HEK293T (cell line): Measurements from ENCODE around the gene PYGM.

Experiments used
- CTCF ChIA-PET: fragments of 350-600 bp; formaldehyde crosslinking; extraction: SDS; loops from one replicate; lab custom pipeline; 2021; ENCODE audit warnings: antibody characterized with exemption, inconsistent platforms; lab: Yijun Ruan, JAX
- POLR2A ChIA-PET: fragments of 350-600 bp; formaldehyde crosslinking; extraction: SDS; loops from one replicate; lab custom pipeline; 2020; ENCODE audit warnings: antibody characterized with exemption, inconsistent platforms; lab: Yijun Ruan, JAX
- DNase-seq: peaks from one replicate; pipeline ENCODE4 v3.0.0; 2012; ENCODE audit warnings: mixed read lengths; ENCODE audit errors: extremely low spot score
- ARNT ChIP-seq: fragments of 450-650 bp; IDR thresholded peaks from 2 replicates; pipeline ENCODE4 v1.6.1; 2017; ENCODE audit warnings: mild to moderate bottlenecking
- BHLHE40 ChIP-seq: fragments of 450-650 bp; IDR thresholded peaks from 2 replicates; pipeline ENCODE4 v1.6.1; 2016; ENCODE audit warnings: mild to moderate bottlenecking, moderate library complexity, borderline replicate concordance
- CTBP1 ChIP-seq: fragments of 450-650 bp; IDR thresholded peaks from 2 replicates; pipeline ENCODE4 v1.6.1; 2016; ENCODE audit warnings: borderline replicate concordance
- ELF4 ChIP-seq: fragments of 450-650 bp; IDR thresholded peaks from 2 replicates; pipeline ENCODE4 v1.6.1; 2017; ENCODE audit warnings: antibody characterized with exemption
- FOXA1 ChIP-seq: fragments of 450-650 bp; IDR thresholded peaks from 2 replicates; pipeline ENCODE4 v1.6.1; 2016; ENCODE audit warnings: mild to moderate bottlenecking
- FOXK2 ChIP-seq: fragments of 450-650 bp; IDR thresholded peaks from 2 replicates; pipeline ENCODE4 v1.6.1; 2016; ENCODE audit warnings: mild to moderate bottlenecking
- FOXM1 ChIP-seq: fragments of 450-650 bp; IDR thresholded peaks from 2 replicates; pipeline ENCODE4 v1.6.1; 2017; ENCODE audit warnings: mild to moderate bottlenecking, borderline replicate concordance
- HDGF ChIP-seq: fragments of 450-650 bp; IDR thresholded peaks from 2 replicates; pipeline ENCODE4 v1.6.1; 2017; ENCODE audit warnings: antibody characterized with exemption, borderline replicate concordance
- L3MBTL2 ChIP-seq: fragments of 450-650 bp; conservative IDR thresholded peaks from 2 replicates; pipeline ENCODE4 v1.6.1; 2016; ENCODE audit warnings: mild to moderate bottlenecking
- LEF1 ChIP-seq: fragments of 450-650 bp; IDR thresholded peaks from 2 replicates; pipeline ENCODE4 v1.6.1; 2017; ENCODE audit warnings: mild to moderate bottlenecking, borderline replicate concordance
- NFRKB ChIP-seq: fragments of 450-650 bp; IDR thresholded peaks from 2 replicates; pipeline ENCODE4 v1.6.1; 2016; ENCODE audit warnings: mild to moderate bottlenecking, moderate library complexity
- SP1 ChIP-seq: fragments of 450-650 bp; IDR thresholded peaks from 2 replicates; pipeline ENCODE4 v1.6.1; 2017
- SUZ12 ChIP-seq: fragments of 450-650 bp; IDR thresholded peaks from 2 replicates; pipeline ENCODE4 v1.6.1; 2016; ENCODE audit warnings: mild to moderate bottlenecking
- TARDBP ChIP-seq: fragments of 450-650 bp; IDR thresholded peaks from 2 replicates; pipeline ENCODE4 v1.6.1; 2016
- ZNF384 ChIP-seq: fragments of 450-650 bp; IDR thresholded peaks from 2 replicates; pipeline ENCODE4 v1.6.1; 2016
- TF ChIP-seq, protein P1 (sequence below): fragments of 450-650 bp; IDR thresholded peaks from 2 replicates; pipeline ENCODE4 v1.6.1; 2016

Gene PYGM

DNA sequence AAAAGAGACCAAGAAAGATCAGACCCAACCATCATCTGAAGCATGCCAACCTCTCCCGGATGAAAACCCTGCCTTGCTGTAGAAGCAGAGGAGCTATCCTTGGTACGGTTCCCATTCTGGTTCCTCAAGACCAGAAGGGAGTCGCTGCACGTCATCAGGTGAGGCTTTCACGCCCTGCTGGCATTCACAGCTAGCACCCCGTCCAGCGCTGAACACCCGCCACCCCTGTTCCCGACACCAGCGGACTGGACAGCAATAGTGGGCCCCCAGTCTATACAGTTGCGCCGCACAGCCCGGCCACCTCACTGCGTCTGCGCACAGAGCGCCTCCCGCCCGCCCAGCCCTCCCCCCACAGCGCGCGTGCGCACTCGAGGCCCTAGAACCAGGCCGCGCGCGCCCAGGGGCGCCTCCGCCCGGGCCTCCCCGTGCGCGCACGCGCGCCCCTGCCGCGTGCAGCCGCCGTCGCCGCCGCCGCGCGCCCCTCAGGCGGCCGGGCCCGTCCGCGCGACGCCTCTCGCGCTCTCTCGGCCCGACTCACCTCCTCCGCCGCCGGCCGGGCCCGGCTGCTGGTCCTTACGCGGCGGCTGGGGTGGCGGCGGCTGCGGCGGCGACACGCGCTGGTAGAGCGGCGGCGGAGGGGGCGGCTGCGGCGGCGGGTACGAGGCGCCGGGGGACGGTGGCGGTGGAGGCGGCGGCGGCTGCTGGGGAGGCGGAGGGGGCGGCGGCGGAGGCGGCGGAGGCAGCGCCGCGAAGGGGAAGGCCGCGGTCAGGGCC, 17.9 kb upstream of the PYGM start:
- POLR2A ChIA-PET, result interaction anchor here (0.9 to 1.6 kb wide), 6 partner anchors 14 to 30 kb away, joined by 3 to 6 read pairs (median 4); partner anchors contain the start of gene MAP4K2
- TF ChIP-seq LEF1 (no peak), FOXA1 (no peak), CTBP1 (no peak), ARNT (no peak), ELF4 (no peak), TARDBP (no peak), ZNF384 (no peak), BHLHE40 (no peak), L3MBTL2 (no peak), FOXK2 (no peak), SP1 (no peak), FOXM1 (no peak), NFRKB (no peak), SUZ12 (no peak), HDGF (no peak)
- TF ChIP-seq, protein P1, sequence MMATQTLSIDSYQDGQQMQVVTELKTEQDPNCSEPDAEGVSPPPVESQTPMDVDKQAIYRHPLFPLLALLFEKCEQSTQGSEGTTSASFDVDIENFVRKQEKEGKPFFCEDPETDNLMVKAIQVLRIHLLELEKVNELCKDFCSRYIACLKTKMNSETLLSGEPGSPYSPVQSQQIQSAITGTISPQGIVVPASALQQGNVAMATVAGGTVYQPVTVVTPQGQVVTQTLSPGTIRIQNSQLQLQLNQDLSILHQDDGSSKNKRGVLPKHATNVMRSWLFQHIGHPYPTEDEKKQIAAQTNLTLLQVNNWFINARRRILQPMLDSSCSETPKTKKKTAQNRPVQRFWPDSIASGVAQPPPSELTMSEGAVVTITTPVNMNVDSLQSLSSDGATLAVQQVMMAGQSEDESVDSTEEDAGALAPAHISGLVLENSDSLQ, result no peak
- CTCF ChIA-PET, result interaction anchor here (0.7 kb wide), 1 partner anchor 21 kb away, joined by 7 read pairs; no protein-coding TSS in a partner anchor
- DNase-seq, result peak; percentile 92

DNA sequence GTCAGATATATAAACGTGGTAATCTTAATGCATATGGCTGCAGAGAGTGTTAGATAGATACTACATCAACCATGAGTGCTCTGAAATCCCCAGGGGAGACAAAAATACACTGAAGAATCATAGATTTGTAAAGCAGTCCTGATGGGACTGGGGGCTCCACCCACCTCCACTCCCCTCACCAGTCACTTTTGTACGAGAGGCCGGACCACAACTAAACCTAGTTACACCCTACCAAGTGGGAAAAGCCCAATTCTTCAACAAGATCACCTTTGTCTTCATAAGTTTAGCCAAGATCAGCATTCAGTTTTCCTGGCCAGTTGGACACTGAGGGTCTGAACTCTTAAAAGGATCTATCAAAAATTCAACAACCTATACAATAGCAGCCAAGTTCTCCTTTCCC, 17.1 kb upstream of the PYGM start:
- ChIA-PET CTCF (interaction anchor here (0.9 kb wide), 1 partner anchor 17 kb away, joined by 4 read pairs; the partner anchor contains the start of gene PYGM), POLR2A (interaction anchor here (0.9 to 1.6 kb wide), 3 partner anchors 13 to 29 kb away, joined by 3 to 5 read pairs (median 3); no protein-coding TSS in a partner anchor)
- TF ChIP-seq BHLHE40, result no peak
- TF ChIP-seq NFRKB, result no peak
- no peak for DNase-seq

DNA sequence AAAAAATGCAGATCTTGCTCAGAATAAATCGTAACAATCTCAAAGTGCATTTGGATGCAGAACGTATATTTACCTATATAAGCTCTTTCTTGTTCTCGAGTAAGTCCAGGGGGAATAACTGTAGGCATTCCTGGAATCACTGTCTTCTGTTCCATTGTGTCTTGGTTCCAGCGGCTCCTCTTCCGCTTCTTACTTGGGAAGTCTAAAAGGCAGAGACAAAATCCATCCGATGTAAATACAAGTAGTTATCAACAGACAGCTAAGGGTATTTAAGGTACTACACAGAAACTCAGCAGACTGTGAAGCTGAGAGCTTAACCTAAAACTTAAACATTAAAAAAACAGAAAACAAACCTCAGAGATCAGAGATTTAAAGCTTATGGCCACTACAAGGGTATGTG, 16.7 kb upstream of the PYGM start:
- TF ChIP-seq ELF4 (no peak), ZNF384 (no peak)
- ChIA-PET POLR2A (interaction anchor here (0.9 to 1.6 kb wide), 3 partner anchors 13 to 29 kb away, joined by 3 to 5 read pairs (median 3); no protein-coding TSS in a partner anchor), CTCF (interaction anchor here (0.9 kb wide), 1 partner anchor 16 kb away, joined by 4 read pairs; the partner anchor contains the start of gene PYGM)
- no peak for DNase-seq

DNA sequence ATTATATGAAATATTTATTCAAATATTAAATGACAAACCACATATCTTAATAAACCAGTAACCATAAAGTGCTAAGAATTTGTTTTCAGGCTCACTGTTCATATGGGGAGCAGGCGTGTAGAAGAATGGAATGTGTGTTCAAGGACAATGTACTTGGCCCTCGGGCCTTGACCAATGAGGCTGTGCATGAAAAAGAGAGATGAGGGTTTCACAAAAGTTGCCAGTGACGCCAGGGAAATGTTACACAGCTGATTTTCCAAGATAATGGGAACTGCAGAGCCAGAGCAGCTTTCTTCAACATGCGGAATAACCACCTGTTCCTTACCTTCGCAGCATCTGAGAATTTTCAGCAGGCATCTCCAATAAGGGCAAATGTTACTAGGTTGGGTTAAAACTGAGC, 14.4 kb upstream of the PYGM start:
- CTCF ChIA-PET, result no interaction called here
- POLR2A ChIA-PET, result no interaction called here
- TF ChIP-seq L3MBTL2 (no peak), FOXK2 (no peak), FOXM1 (no peak), ELF4 (no peak), NFRKB (no peak), ZNF384 (no peak), SP1 (no peak), FOXA1 (no peak), CTBP1 (no peak), LEF1 (no peak), HDGF (no peak), BHLHE40 (no peak), TARDBP (no peak), ARNT (no peak), SUZ12 (no peak)
- TF ChIP-seq, protein P1, result no peak
- no peak for DNase-seq

DNA sequence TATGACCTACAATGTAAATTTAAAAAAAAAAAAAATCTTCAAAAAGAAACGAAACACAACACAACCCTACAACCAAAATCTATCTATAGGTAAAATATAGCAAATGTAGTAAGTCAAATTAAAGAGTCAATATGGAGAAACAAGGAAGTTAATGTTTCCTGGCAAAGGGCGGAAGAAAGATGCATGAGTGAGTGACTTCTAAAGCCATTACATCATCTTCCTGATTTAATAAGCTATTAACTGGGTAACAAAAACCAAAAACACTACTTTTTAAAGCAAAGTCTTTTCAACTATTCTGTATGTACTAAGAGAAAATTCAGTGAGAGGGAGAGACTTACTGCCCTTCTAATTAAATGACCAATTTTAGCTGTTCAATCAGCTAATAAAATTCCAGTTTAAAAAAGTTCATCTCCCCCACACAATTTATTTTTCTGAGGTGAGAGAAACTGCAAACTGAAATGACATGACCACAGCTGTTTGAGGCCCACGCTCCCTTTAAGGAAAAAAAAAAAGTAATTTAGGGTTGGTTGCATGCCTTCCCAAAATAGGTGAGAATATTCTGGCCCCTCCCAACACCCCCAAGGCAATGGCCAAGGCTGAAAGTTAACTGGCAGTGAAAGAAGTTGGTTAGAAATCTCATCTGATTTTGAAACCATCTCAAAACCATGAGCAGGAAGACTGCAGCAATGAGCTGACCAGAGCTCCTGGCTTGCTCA, 12.7 kb upstream of the PYGM start:
- TF ChIP-seq CTBP1 (no peak), ZNF384 (no peak), HDGF (no peak), TARDBP (no peak), SUZ12 (no peak), NFRKB (no peak), L3MBTL2 (no peak), FOXM1 (no peak), ARNT (no peak), LEF1 (no peak), ELF4 (no peak), FOXA1 (no peak), SP1 (no peak), BHLHE40 (no peak), FOXK2 (no peak)
- TF ChIP-seq, protein P1, result no peak
- POLR2A ChIA-PET, result no interaction called here
- CTCF ChIA-PET, result interaction anchor here (0.6 to 0.7 kb wide), 2 partner anchors 231 to 242 kb away, joined by 3 to 7 read pairs; partner anchors contain the start of gene ARL2
- DNase-seq, result no peak

DNA sequence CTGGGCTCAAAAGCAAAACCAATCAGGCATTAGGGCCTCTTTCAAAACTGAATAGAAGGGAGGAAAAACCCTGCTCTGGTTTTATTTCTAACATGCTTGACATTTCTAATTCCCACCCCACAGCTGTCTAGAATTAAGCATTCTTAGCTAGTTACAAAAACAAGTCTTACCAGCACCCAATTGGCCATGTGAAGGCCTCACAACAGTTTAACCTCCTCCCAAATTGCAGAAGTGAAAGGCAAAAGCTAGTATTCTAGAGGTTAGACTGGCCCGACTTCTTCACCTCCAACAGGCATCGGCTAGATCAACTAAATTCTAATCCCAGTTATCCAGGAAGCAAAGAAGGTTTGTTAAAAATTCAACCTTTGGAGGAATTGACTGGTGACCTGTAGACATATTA, 12.1 kb upstream of the PYGM start:
- CTCF ChIA-PET, result interaction anchor here (0.6 kb wide), 1 partner anchor 242 kb away, joined by 3 read pairs; the partner anchor contains the start of gene ARL2

More for the DNA sequence above, 12.1 kb upstream of the PYGM start:
- no peak for DNase-seq
- POLR2A ChIA-PET, result no interaction called here
- TF ChIP-seq SP1, result no peak
- TF ChIP-seq, protein P1, result no peak
- no peak for TF ChIP-seq TARDBP
- TF ChIP-seq LEF1, result no peak
